Coronary artery (tissue), 2 donors: ENCODE data around the gene FAM9A.
"Not testable (repeated sequence)": the region's sequence is repeated elsewhere in the genome, so short reads cannot be mapped to it uniquely, and the experiment has no call there.

ENCODE experiments used
- DNase-seq: peaks from one replicate; pipeline ENCODE4 v3.0.0-alpha.2; 2017; ENCODE audit warnings: low spot score
- H3K27ac ChIP-seq, 2 donors: fragments of 200-600 bp; sonication (generic); one replicate each; pipeline ENCODE4 v1.5.1; 2016 to 2019
- H3K4me3 ChIP-seq: fragments of 200-600 bp; sonication (generic); 2 replicates; pipeline ENCODE4 v1.5.1; 2016; ENCODE audit warnings: mild to moderate bottlenecking, moderate library complexity
- CTCF ChIP-seq: fragments of 200-600 bp; sonication (generic); IDR thresholded peaks from one replicate; pipeline ENCODE4 v1.5.1; 2019; ENCODE audit warnings: antibody characterized with exemption

FAM9A gene

GRCh38 chrX:8783097-8783713 lies 18.0 kb downstream of the FAM9A start:
- no peak overlapping the region for H3K4me3 ChIP-seq
- no peak for DNase-seq
- TF ChIP-seq CTCF = no peak
- no peak overlapping the region for H3K27ac ChIP-seq

DNA sequence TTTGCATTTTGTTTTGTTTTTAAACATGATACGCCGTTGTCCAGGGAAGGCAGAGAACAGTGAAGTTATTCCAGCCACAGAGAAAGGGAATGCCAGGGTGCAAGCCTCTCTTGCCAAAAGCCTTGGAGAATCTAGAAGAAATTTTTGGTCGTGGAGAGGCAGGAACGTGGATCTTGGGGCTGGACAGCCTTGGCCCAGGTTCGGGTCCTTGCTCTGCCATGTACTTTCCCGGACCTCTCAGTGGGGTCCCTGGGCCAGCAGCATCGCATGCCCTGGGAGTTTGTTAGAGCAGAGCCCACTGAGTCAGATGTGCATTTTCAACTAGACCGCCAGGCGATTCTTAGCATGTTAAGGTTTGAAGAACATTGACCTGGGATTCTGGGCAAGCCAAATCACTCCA lies 18.6 kb downstream of the FAM9A start:
- no peak overlapping the region for H3K4me3 ChIP-seq
- no peak for TF ChIP-seq CTCF
- no peak overlapping the region for H3K27ac ChIP-seq

GRCh38 chrX:8781921-8782320 lies 19.3 kb downstream of the FAM9A start:
- not testable (repeated sequence) for H3K4me3 ChIP-seq, DNase-seq, H3K27ac ChIP-seq

More for the DNA sequence above, 18.6 kb downstream of the FAM9A start:
- no peak for DNase-seq

DNA sequence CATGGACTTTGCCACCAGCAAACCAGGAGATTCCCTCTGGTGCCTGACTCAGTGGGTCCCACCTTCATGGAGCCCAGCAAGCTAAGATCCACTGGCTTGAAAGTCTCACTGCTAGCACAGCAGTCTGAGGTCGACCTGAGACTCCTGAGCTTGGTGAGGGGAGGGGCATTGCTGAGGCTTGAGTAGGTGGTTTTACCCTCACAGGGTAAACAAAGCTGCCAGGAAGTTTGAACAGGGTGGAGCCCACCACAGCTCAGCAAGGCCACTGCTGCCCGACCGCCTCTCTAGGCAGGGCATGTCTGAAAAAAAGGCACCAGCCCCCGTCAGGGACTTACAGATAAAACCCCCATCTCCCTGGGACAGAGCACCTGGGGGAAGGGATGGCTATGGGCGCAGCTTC lies 28.1 kb downstream of the FAM9A start:
- Histone ChIP-seq H3K27ac (no peak overlapping the region), H3K4me3 (no peak overlapping the region)
- TF ChIP-seq CTCF = no peak
- DNase-seq = no peak

DNA sequence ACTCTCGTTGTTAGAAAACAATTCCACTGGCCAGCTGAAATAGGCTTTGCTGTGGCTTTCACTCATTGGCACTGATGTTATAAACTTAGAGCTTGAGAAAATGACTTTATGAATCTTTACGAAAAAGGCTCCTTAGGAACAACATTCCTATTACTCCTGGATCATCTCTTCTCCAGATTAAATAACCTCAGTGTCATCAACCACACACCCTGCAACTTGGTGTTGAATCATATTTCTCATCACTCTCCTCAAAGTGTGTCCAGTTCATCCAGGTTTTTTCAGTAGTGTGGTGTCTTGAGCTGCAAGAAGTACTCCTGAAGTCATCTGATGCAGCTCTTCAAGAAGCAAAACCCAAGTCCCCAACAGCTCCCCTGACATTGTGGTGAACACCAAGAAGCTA lies 41.2 kb downstream of the FAM9A start:
- Histone ChIP-seq H3K4me3 (no peak overlapping the region), H3K27ac (no peak overlapping the region)
- DNase-seq = no peak
- no peak for TF ChIP-seq CTCF

- not testable (repeated sequence) for H3K27ac ChIP-seq, DNase-seq, H3K4me3 ChIP-seq
Observed at GRCh38 chrX:8758706-8759105, 42.5 kb downstream of the FAM9A start.

DNA sequence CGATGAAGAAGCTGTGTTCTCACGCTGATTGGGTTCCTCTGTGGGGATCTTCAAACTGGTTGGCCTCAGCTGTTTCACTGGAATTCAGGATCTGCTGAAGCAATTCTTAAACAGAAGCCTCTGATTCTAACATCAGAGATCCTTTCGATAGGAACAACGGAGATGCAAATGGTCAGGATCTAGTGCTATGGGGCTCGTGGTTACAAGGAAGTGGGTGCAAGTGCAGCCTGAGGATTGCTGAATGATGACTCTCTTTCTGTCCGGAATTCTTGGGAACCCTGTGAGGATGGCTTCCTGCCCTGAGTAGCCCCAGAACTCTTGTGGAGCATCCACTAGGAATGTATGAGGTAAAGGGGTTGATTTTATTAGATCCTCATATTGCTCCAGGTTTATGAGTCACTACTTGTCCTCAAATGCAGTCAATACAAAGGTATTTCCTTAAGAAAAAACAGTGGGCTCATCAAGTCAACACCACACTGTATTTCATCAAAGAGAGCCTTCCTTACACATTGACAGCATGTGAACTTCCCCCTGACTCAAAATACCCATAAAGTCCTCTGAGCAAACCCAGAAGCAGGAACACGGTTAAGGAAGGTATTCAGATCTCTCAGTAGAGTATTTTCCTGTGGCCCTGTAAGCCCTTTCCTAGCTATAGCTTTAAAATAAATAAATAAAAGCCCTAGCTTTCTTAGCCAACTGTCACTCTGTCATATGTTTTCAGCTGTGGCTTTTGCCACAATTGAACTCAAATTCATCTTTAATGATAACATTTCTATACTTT lies 43.4 kb downstream of the FAM9A start:
- DNase-seq, H3K4me3 ChIP-seq, H3K27ac ChIP-seq: not testable (repeated sequence)

DNA sequence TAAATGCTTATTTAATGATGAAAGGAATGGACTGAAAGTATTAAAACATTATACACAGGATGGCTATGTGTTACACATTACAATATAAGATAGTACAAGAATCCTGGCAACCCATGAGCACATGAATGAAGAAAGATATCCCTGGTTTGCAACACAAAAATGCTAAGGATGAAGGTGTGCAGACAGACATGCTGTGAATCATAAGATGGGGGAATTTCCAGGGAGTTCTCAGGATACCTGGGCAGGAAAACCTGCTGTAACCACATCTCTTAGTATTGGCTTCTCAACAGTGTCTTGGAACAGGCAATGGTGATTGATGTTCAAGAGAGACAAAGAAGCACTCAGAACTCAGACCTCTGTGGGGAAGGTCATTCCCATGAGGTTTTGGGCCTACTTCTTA lies 45.4 kb downstream of the FAM9A start:
- H3K4me3 ChIP-seq = no peak overlapping the region
- no peak for TF ChIP-seq CTCF
- no peak for DNase-seq
- H3K27ac ChIP-seq = no peak overlapping the region
